SK-N-SH (cell line): Measurements from ENCODE around the gene STRBP.

Source experiments
- ELF1 ChIP-seq: IDR thresholded peaks from 2 replicates; pipeline ENCODE4 v1.4.0; 2012
- EP300 ChIP-seq, 2 experiments: IDR thresholded peaks; 2 replicates each; pipeline versions ENCODE4 v1.4.0 to v1.6.1; 2012; ENCODE audit warnings: borderline replicate concordance in 1 of 2, low read depth in 1 of 2, low read length in 1 of 2
- MEF2A ChIP-seq: IDR thresholded peaks from 2 replicates; pipeline ENCODE4 v1.4.0; 2012; ENCODE audit warnings: low read depth, borderline replicate concordance
- NFIC ChIP-seq: IDR thresholded peaks from 2 replicates; pipeline ENCODE4 v1.4.0; 2012; ENCODE audit warnings: borderline replicate concordance
- POLR2AphosphoS5 ChIP-seq: IDR thresholded peaks from 2 replicates; pipeline ENCODE4 v1.6.1; 2012; ENCODE audit warnings: low read depth, low read length
- RAD21 ChIP-seq: IDR thresholded peaks from 2 replicates; pipeline ENCODE4 v1.6.1; 2012; ENCODE audit warnings: mild to moderate bottlenecking, low read length
- SIN3A ChIP-seq: IDR thresholded peaks from 2 replicates; pipeline ENCODE4 v1.6.1; 2012; ENCODE audit warnings: low read depth, mild to moderate bottlenecking, low read length, moderate library complexity, borderline replicate concordance
- TAF1 ChIP-seq: IDR thresholded peaks from 2 replicates; pipeline ENCODE4 v1.6.1; 2012; ENCODE audit warnings: low read depth, mild to moderate bottlenecking, low read length, moderate library complexity, borderline replicate concordance
- TEAD4 ChIP-seq: IDR thresholded peaks from 2 replicates; pipeline ENCODE4 v1.4.0; 2012; ENCODE audit warnings: mild to moderate bottlenecking, borderline replicate concordance; ENCODE audit not compliant: insufficient read depth
- YY1 ChIP-seq: IDR thresholded peaks from 2 replicates; pipeline ENCODE4 v1.4.0; 2012; ENCODE audit warnings: low read depth, mild to moderate bottlenecking
- TF ChIP-seq, protein P1 (sequence below): fragments of 200-600 bp; sonication (generic); IDR thresholded peaks from 2 replicates; pipeline ENCODE4 v1.6.1; 2017; ENCODE audit warnings: antibody characterized with exemption, mild to moderate bottlenecking, moderate library complexity
- TF ChIP-seq, protein P2 (sequence below): IDR thresholded peaks from 2 replicates; pipeline ENCODE4 v1.4.0; 2012; ENCODE audit warnings: low read depth

DNA sequence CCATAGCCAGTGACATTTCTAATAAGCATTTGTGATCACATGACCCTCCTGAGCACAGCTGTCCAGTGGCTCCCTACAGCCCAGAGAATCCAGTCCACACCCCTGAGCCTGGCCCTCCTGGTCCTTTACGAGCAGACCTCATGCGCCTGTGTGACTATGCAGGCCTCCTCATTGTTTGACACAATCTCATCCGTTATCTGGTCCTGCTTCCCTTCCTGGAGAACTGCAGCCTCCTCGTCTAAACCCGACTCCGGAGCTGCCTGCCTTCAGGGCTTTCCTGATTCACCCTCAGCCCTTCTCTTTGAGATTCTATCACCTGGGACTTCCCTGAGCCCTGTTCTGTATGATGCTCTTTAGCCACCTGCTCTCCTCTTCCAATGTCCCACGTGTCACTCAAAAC, 155.2 kb downstream of the STRBP start:
- TF ChIP-seq RAD21 (no peak), POLR2AphosphoS5 (no peak), SIN3A (no peak), YY1 (no peak), NFIC (no peak), ELF1 (no peak), EP300 (IDR thresholded peaks at IDR 0.05; ENCODE audit: borderline replicate concordance in 1 of 2, low read depth in 1 of 2, low read length in 1 of 2) (no peak), TEAD4 (no peak), MEF2A (no peak), TAF1 (no peak)
- TF ChIP-seq, protein P1, sequence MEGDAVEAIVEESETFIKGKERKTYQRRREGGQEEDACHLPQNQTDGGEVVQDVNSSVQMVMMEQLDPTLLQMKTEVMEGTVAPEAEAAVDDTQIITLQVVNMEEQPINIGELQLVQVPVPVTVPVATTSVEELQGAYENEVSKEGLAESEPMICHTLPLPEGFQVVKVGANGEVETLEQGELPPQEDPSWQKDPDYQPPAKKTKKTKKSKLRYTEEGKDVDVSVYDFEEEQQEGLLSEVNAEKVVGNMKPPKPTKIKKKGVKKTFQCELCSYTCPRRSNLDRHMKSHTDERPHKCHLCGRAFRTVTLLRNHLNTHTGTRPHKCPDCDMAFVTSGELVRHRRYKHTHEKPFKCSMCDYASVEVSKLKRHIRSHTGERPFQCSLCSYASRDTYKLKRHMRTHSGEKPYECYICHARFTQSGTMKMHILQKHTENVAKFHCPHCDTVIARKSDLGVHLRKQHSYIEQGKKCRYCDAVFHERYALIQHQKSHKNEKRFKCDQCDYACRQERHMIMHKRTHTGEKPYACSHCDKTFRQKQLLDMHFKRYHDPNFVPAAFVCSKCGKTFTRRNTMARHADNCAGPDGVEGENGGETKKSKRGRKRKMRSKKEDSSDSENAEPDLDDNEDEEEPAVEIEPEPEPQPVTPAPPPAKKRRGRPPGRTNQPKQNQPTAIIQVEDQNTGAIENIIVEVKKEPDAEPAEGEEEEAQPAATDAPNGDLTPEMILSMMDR, result no peak
- TF ChIP-seq, protein P2, sequence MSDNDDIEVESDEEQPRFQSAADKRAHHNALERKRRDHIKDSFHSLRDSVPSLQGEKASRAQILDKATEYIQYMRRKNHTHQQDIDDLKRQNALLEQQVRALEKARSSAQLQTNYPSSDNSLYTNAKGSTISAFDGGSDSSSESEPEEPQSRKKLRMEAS, result no peak
